ENCODE measurements around the gene TRAK2. TPM values are rescaled to one million over a fixed set of nuclear protein-coding genes. Genes with fewer than 3 reads are reported as not detected.

The TRAK2 gene
- total and polyA plus RNA-seq, 2 donors (not counting 3 experiments of a cell fraction or from before 2014, with no cell fraction given): 9.7 to 35.7 TPM

GRCh38 chr2:201419986-201420385 lies 31.3 kb downstream of the TRAK2 start:
- no peaks in the 10 kb centered on the region for H3K9me1 ChIP-seq (replicated peaks; ENCODE audit: control insufficient read depth, extremely low read depth, insufficient read depth, low read length)
- H4K20me1 ChIP-seq (replicated peaks; ENCODE audit: control insufficient read depth, extremely low read depth, insufficient read depth, low read length): no peaks in the 10 kb centered on the region
- no peak for TF ChIP-seq GATA2 (IDR thresholded peaks at IDR 0.05; ENCODE audit: insufficient read depth, insufficient read length, low read depth, low read length)
- TF ChIP-seq, protein P1, sequence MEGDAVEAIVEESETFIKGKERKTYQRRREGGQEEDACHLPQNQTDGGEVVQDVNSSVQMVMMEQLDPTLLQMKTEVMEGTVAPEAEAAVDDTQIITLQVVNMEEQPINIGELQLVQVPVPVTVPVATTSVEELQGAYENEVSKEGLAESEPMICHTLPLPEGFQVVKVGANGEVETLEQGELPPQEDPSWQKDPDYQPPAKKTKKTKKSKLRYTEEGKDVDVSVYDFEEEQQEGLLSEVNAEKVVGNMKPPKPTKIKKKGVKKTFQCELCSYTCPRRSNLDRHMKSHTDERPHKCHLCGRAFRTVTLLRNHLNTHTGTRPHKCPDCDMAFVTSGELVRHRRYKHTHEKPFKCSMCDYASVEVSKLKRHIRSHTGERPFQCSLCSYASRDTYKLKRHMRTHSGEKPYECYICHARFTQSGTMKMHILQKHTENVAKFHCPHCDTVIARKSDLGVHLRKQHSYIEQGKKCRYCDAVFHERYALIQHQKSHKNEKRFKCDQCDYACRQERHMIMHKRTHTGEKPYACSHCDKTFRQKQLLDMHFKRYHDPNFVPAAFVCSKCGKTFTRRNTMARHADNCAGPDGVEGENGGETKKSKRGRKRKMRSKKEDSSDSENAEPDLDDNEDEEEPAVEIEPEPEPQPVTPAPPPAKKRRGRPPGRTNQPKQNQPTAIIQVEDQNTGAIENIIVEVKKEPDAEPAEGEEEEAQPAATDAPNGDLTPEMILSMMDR (IDR thresholded peaks at IDR 0.05; ENCODE audit: extremely low read depth in 1 of 2, insufficient read depth in 1 of 2, low read depth in 1 of 2, low read length in 2 of 2): no peak
- TF ChIP-seq JUN (IDR thresholded peaks at IDR 0.05; ENCODE audit: borderline replicate concordance, insufficient read depth, insufficient read length, low read depth): no peak
- no peak for TF ChIP-seq MYC (IDR thresholded peaks at IDR 0.05; ENCODE audit: low read depth, low read length)
- TF ChIP-seq EZH2 (IDR thresholded peaks at IDR 0.05; ENCODE audit: borderline replicate concordance, low read depth, low read length, severe bottlenecking): no peak
- TF ChIP-seq POLR2AphosphoS5 (IDR thresholded peaks at IDR 0.05; ENCODE audit: insufficient read depth, low read depth, low read length): no peak
- TF ChIP-seq MAX (IDR thresholded peaks at IDR 0.05; ENCODE audit: insufficient read depth, insufficient read length): no peak
- DNase-seq (ENCODE audit: low read depth, low spot score) (no peak), FAIRE-seq (no peak)
- no peak overlapping the region for H2AFZ ChIP-seq (ENCODE audit: low read depth, low read length)
- ChIA-PET POLR2A (no interaction called here), CTCF (no interaction called here)
- peak overlapping the region; percentile 36 for H3K4me2 ChIP-seq (ENCODE audit: insufficient read depth, low read length)
- H3K4me1 ChIP-seq (ENCODE audit: control insufficient read depth, extremely low read depth, insufficient read depth, low read length): peaks cover 48% of the 10 kb centered on the region
- H3K27ac ChIP-seq (ENCODE audit: insufficient read depth, low read depth, low read length): peak overlapping the region; percentile 51
- no peaks in the 10 kb centered on the region for H3K36me3 ChIP-seq (ENCODE audit: control insufficient read depth in 2 of 2, extremely low read depth in 1 of 2, insufficient read depth in 2 of 2, low read length in 2 of 2)
- TSS peak; percentile 57 for BruUV-seq (replicated peaks)
- no peaks in the 10 kb centered on the region for H3K27me3 ChIP-seq (ENCODE audit: control insufficient read depth in 2 of 2, insufficient read depth in 2 of 2, low read length in 2 of 2)
- no peak overlapping the region for H3K4me3 ChIP-seq (replicated peaks in 1 of 3; ENCODE audit: insufficient read depth in 1 of 3, low read depth in 1 of 3, low read length in 3 of 3)
- dilution Hi-C loops (cut with MboI; ENCODE audit: extremely low pct_ligation_motif_present, low sequenced_read_pairs): no loop called here
- H3K79me2 ChIP-seq (ENCODE audit: control insufficient read depth, insufficient read depth, low read length): peaks cover 11% of the 10 kb centered on the region
- intact Hi-C loops (cut with micrococcal nuclease): loop anchor here (1.0 to 5.0 kb wide), 3 partner anchors 31 to 279 kb away; partner anchors contain the start of genes MPP4, STRADB and TRAK2
- H3K9ac ChIP-seq (replicated peaks; ENCODE audit: extremely low read depth, insufficient read depth, low read length): no peak overlapping the region
- no peaks in the 10 kb centered on the region for H3K9me3 ChIP-seq (replicated peaks; ENCODE audit: control insufficient read depth, insufficient read depth, low read length)

Measured in endothelial cell of umbilical vein (primary cell).